OCI-LY1 (cell line): ENCODE results near the gene C16orf74.

Source experiments
- H2AFZ ChIP-seq: fragments of 200-600 bp; sonication (generic), shearing (Covaris generic); 2 replicates; pipeline ENCODE4 v1.6.0; 2014; ENCODE audit warnings: antibody characterized with exemption, mild to moderate bottlenecking, low read length
- H3F3A ChIP-seq: fragments of 200-600 bp; sonication (generic), shearing (Covaris generic); 2 replicates; pipeline ENCODE4 v1.6.0; 2014; ENCODE audit warnings: mild to moderate bottlenecking, antibody characterized with exemption, low read length, moderate library complexity; ENCODE audit not compliant: insufficient read depth
- H3K27ac ChIP-seq: fragments of 200-600 bp; sonication (generic); 2 replicates; pipeline ENCODE4 v1.5.1; 2014; ENCODE audit warnings: low read length, mixed run types, mild to moderate bottlenecking, low read depth; ENCODE audit not compliant: poor library complexity, severe bottlenecking
- H3K27me3 ChIP-seq: fragments of 200-600 bp; sonication (generic); 2 replicates; pipeline ENCODE4 v1.6.0; 2014; ENCODE audit warnings: antibody characterized with exemption, mild to moderate bottlenecking, low read length, moderate library complexity; ENCODE audit not compliant: insufficient read depth
- H3K36me3 ChIP-seq: fragments of 200-600 bp; sonication (generic); 2 replicates; pipeline ENCODE4 v1.6.1; 2014; ENCODE audit warnings: mild to moderate bottlenecking, antibody characterized with exemption, low read length, moderate library complexity, mixed read lengths; ENCODE audit not compliant: insufficient read depth
- H3K4me1 ChIP-seq: fragments of 200-600 bp; sonication (generic); 2 replicates; pipeline ENCODE4 v1.5.1; 2014; ENCODE audit warnings: mild to moderate bottlenecking, low read length, moderate library complexity; ENCODE audit not compliant: insufficient read depth, severe bottlenecking
- H3K4me2 ChIP-seq: fragments of 200-600 bp; sonication (generic), shearing (Covaris generic); 2 replicates; pipeline ENCODE4 v1.6.1; 2014; ENCODE audit warnings: low read length
- H3K4me3 ChIP-seq: fragments of 200-600 bp; sonication (generic); 2 replicates; pipeline ENCODE4 v1.5.1; 2014; ENCODE audit warnings: low read length, low read depth, mild to moderate bottlenecking, mixed read lengths; ENCODE audit not compliant: poor library complexity, severe bottlenecking
- H3K79me2 ChIP-seq: fragments of 200-600 bp; shearing (Covaris generic); 2 replicates; pipeline ENCODE4 v1.6.1; 2016; ENCODE audit warnings: mixed run types, low read length, mixed read lengths; ENCODE audit not compliant: insufficient read depth
- H3K9ac ChIP-seq: fragments of 200-600 bp; sonication (generic), shearing (Covaris generic); 2 replicates; pipeline ENCODE4 v1.6.1; 2014; ENCODE audit warnings: mild to moderate bottlenecking, low read length, mixed read lengths
- H3K9me2 ChIP-seq: fragments of 200-600 bp; sonication (generic), shearing (Covaris generic); 2 replicates; pipeline ENCODE4 v1.6.1; 2014; ENCODE audit warnings: low read depth, mild to moderate bottlenecking, low read length, mixed read lengths
- H3K9me3 ChIP-seq: fragments of 200-600 bp; shearing (Covaris generic); 2 replicates; pipeline ENCODE4 v1.6.1; 2014; ENCODE audit warnings: low read length, mixed read lengths
- H4K20me1 ChIP-seq: fragments of 200-600 bp; sonication (generic), shearing (Covaris generic); 2 replicates; pipeline ENCODE4 v1.6.0; 2016; ENCODE audit warnings: mild to moderate bottlenecking, low read length; ENCODE audit not compliant: insufficient read depth
- CTCF ChIP-seq: fragments of 200-600 bp; sonication (generic), shearing (Covaris generic); IDR thresholded peaks from 2 replicates; pipeline ENCODE4 v1.5.1; 2017; ENCODE audit warnings: mild to moderate bottlenecking, antibody characterized with exemption, low read length, moderate library complexity, mixed read lengths
- EZH2 ChIP-seq: fragments of 200-600 bp; sonication (generic), shearing (Covaris generic); IDR thresholded peaks from 2 replicates; pipeline ENCODE4 v1.8.0; 2017; ENCODE audit warnings: borderline replicate concordance, mixed run types, mild to moderate bottlenecking, antibody characterized with exemption, low read length, moderate library complexity, mixed read lengths

The C16orf74 gene

GRCh38 chr16:85683363-85683762, 67.5 kb downstream of the C16orf74 start:
- no peak for TF ChIP-seq CTCF
- no peak for TF ChIP-seq EZH2
- Histone ChIP-seq H2AFZ (no peak overlapping the region), H4K20me1 (no peaks in the 10 kb centered on the region), H3K9me2 (no peaks in the 10 kb centered on the region), H3K27ac (no peak overlapping the region), H3K9ac (no peak overlapping the region), H3K27me3 (no peaks in the 10 kb centered on the region), H3K36me3 (peaks cover 68% of the 10 kb centered on the region), H3K4me1 (peaks cover 31% of the 10 kb centered on the region), H3K79me2 (peaks cover 4% of the 10 kb centered on the region), H3K9me3 (no peaks in the 10 kb centered on the region), H3K4me3 (no peak overlapping the region), H3F3A (peaks cover 3% of the 10 kb centered on the region; the same call in 1 of the 2 replicates), H3K4me2 (no peak overlapping the region)

GRCh38 chr16:85682516-85682915, 68.4 kb downstream of the C16orf74 start:
- Histone ChIP-seq H3K9ac (no peak overlapping the region), H3K4me3 (no peak overlapping the region), H3K27me3 (no peaks in the 10 kb centered on the region), H3K4me1 (peaks cover 28% of the 10 kb centered on the region), H3K27ac (no peak overlapping the region), H3K36me3 (peaks cover 76% of the 10 kb centered on the region), H3K79me2 (peaks cover 4% of the 10 kb centered on the region), H3K9me2 (no peaks in the 10 kb centered on the region), H3K4me2 (no peak overlapping the region), H3F3A (peaks cover 3% of the 10 kb centered on the region; the same call in 1 of the 2 replicates), H2AFZ (no peak overlapping the region), H4K20me1 (no peaks in the 10 kb centered on the region), H3K9me3 (no peaks in the 10 kb centered on the region)
- no peak for TF ChIP-seq EZH2
- TF ChIP-seq CTCF: no peak

- Histone ChIP-seq H3K27me3 (no peaks in the 10 kb centered on the region), H3K9me3 (no peaks in the 10 kb centered on the region), H3K9ac (no peak overlapping the region), H3F3A (no peaks in the 10 kb centered on the region), H3K9me2 (no peaks in the 10 kb centered on the region), H4K20me1 (no peaks in the 10 kb centered on the region), H3K79me2 (peaks cover 4% of the 10 kb centered on the region), H3K27ac (no peak overlapping the region), H3K4me1 (peaks cover 15% of the 10 kb centered on the region), H3K4me3 (no peak overlapping the region), H2AFZ (no peak overlapping the region), H3K36me3 (peaks cover 89% of the 10 kb centered on the region), H3K4me2 (no peak overlapping the region)
- TF ChIP-seq EZH2 (no peak), CTCF (no peak)
These were observed 69.6 kb downstream of the C16orf74 start for GRCh38 chr16:85681255-85681654.
